ENCODE data around the gene WDR7.

Gene WDR7

DNA sequence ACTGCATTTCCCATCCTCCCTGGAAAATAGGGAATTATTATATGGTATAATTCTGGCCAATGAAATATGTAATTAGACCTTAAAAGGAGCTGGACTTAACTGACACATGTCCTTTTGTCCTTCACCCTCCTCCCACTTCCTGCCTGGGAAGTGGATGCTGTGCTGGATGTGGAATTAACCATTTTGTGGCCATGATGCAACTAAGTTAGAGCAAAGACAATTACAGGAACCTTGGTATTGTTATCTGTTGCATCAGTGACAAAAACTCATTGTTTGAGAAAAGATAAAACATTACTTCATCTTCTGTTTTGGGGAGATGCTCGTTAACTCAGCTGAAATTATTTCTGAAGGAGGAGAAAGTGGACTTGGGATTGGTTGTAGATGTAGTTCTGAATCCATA, 268.0 kb downstream of the WDR7 start:
- no peak for DNase-seq (ENCODE audit: extremely low spot score)
- ChIA-PET POLR2A (no interaction called here), CTCF (interaction anchor here (0.8 to 2.7 kb wide), 4 partner anchors 10 to 50 kb away, joined by 3 to 8 read pairs (median 4); no protein-coding TSS in a partner anchor)
- no peak for TF ChIP-seq CTCF (IDR thresholded peaks at IDR 0.05; ENCODE audit: control extremely low read depth, extremely low read depth, low read depth, missing control alignments)

DNA sequence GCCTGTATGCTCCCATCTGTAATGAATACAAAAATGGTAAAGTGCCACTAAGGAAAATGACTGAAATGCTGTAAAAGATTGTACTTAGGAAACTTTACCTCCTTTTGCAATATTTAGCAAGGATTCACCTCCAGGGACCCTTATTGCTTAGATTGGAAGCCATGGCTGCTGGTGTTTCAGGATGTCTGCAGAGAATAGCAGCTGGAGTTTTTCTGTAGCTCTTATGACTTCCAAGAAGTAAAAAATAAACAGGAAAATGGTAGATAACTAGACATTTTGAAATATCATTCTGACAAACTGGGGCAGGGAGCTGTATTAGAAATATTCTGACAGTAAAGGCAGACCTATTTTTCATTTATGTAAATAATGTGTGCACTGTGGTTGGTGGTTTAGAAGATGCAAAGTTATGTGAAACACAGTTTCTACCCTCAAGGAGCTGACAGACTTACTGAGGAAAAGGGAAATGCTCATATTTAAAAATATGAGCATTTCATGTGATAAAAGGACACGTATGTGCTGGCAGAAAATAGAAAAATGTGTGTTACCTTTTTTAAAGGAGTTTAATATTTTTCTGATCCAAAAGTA, 270.8 kb downstream of the WDR7 start:
- no peak for TF ChIP-seq CTCF (IDR thresholded peaks at IDR 0.05; ENCODE audit: control extremely low read depth, extremely low read depth, low read depth, missing control alignments)
- ChIA-PET POLR2A (interaction anchor here (0.6 kb wide), 1 partner anchor 919 kb away, joined by 6 read pairs; no protein-coding TSS in a partner anchor), CTCF (interaction anchor here (0.9 to 1.6 kb wide), 4 partner anchors 7 to 17 kb away, joined by 3 to 6 read pairs (median 4); no protein-coding TSS in a partner anchor)
- no peak for DNase-seq (ENCODE audit: extremely low spot score)

DNA sequence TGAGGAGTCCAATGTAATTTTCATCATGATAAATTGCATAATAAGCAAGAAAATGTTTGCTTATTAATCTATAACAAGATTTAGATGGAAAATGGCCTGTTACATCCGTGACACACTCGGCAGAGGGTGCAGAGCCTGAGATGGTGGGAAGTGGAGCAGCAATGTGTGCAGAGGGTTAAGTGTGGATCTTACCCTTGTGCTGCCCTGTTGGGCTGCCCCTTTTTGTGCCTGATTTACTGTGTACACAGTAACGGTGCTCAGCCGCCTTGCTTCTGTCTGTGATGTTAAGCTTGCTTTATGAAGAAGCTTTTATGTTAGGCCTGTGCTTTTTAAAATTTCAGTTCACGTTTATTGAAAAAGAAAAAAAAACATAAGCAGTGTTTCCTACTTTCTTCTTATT, 275.6 kb downstream of the WDR7 start:
- no peak for TF ChIP-seq CTCF (IDR thresholded peaks at IDR 0.05; ENCODE audit: control extremely low read depth, extremely low read depth, low read depth, missing control alignments)
- no peak for DNase-seq (ENCODE audit: extremely low spot score)
- ChIA-PET POLR2A (no interaction called here), CTCF (interaction anchor here (1.0 kb wide), 1 partner anchor 12 kb away, joined by 4 read pairs; no protein-coding TSS in a partner anchor)

DNA sequence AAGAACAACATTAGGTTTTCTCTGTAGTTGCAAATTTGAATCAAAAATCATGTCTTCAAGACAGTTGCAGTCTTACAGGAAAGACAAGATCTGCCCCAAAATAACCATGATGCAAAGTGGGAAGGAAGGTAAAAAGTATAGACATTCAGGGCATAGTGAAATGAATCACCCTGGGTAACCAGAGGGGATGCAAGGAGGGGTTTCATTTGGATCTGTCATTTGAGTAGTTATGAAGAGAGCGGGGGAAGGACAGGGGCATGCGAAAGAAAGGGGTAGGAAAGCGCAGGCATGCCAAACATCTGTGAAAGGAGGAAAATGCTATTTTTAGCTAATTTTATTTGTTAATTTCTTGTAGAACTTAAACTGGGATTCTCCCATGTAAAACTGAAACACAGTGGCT, 276.6 kb downstream of the WDR7 start:
- ChIA-PET POLR2A (no interaction called here), CTCF (interaction anchor here (1.1 to 1.5 kb wide), 3 partner anchors 17 to 37 kb away, joined by 3 to 5 read pairs (median 4); no protein-coding TSS in a partner anchor)
- TF ChIP-seq CTCF (IDR thresholded peaks at IDR 0.05; ENCODE audit: control extremely low read depth, extremely low read depth, low read depth, missing control alignments): no peak
- DNase-seq (ENCODE audit: extremely low spot score): no peak

DNA sequence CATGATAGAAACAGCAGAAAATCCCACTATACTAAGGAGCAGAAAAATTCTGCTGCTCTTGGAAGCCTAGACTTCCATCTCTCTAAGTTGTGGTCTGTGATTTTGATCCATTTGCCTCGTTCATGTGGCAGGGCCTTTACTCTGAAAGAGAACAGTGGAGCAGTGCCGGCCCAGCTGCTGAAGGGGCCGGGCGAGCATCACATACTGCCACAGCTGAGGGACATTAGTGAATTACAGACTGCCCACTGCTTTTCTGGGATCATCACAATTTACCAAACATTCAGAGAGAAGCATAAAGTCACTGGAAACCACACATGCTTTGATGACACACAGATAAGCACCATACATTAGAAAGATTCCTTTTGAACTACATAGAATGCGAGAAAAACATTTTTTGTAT, 278.7 kb downstream of the WDR7 start:
- POLR2A ChIA-PET: no interaction called here
- no peak for DNase-seq (ENCODE audit: extremely low spot score)
- no peak for TF ChIP-seq CTCF (IDR thresholded peaks at IDR 0.05; ENCODE audit: control extremely low read depth, extremely low read depth, low read depth, missing control alignments)
- CTCF ChIA-PET: interaction anchor here (1.8 kb wide), 1 partner anchor 11 kb away, joined by 5 read pairs; no protein-coding TSS in a partner anchor

GRCh38 chr18:56933472-56933871, 282.3 kb downstream of the WDR7 start:
- ChIA-PET CTCF (interaction anchor here (1.3 to 1.6 kb wide), 2 partner anchors 11 to 65 kb away, joined by 3 to 6 read pairs; no protein-coding TSS in a partner anchor), POLR2A (no interaction called here)
- TF ChIP-seq CTCF (IDR thresholded peaks at IDR 0.05; ENCODE audit: control extremely low read depth, extremely low read depth, low read depth, missing control alignments): no peak

More at GRCh38 chr18:56933472-56933871, 282.3 kb downstream of the WDR7 start:
- DNase-seq (ENCODE audit: extremely low spot score): no peak
